ENCODE data around the gene UNC13C. TPM values are rescaled to one million over a fixed set of nuclear protein-coding genes. Genes with fewer than 3 reads are reported as not detected.

UNC13C gene
- total and polyA plus RNA-seq, 9 donors: 2.0 to 5.7 (median 3.5) TPM

GRCh38 chr15:54540721-54541120 is 562.5 kb downstream of the UNC13C start:
- no peak overlapping the region for H3K4me3 ChIP-seq (ENCODE audit: low read length)
- no peaks in the 10 kb centered on the region for H3K4me1 ChIP-seq (ENCODE audit: control insufficient read depth, insufficient read depth, low read length)
- DNase-seq: peak; percentile 76
- H3K36me3 ChIP-seq (ENCODE audit: control insufficient read depth, insufficient read depth, low read length): no peaks in the 10 kb centered on the region
- peaks cover 2% of the 10 kb centered on the region for H3K9me3 ChIP-seq (replicated peaks; ENCODE audit: control insufficient read depth, low read depth, low read length)
- H3K27me3 ChIP-seq (ENCODE audit: control insufficient read depth, insufficient read depth, low read length): no peaks in the 10 kb centered on the region
- 20% methylated on average over 2 of the region's 6 CpGs for WGBS (ENCODE audit: insufficient coverage)
- no peak overlapping the region for H3K27ac ChIP-seq (ENCODE audit: low read length)

DNA sequence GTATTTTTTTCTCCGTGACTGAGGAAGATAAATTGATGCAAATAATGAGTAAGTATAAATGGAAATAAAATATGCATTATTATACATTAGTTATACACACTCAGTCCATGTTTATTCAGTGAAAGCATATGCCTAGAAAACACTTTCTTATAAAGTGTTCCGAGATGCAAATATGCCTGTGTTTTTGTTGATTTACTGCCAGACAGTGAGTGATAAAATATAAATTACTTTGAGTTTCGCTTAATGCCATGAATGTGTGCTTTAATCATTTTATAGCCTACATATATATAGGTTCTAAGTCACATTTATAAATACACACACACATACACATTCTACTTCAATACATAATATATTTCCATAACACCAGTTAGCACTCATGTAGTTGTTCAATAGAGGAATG is 569.2 kb downstream of the UNC13C start:
- Histone ChIP-seq H3K27me3 (ENCODE audit: control insufficient read depth, insufficient read depth, low read length) (no peaks in the 10 kb centered on the region), H3K4me3 (ENCODE audit: low read length) (no peak overlapping the region)
- WGBS (ENCODE audit: insufficient coverage): no CpG with 5 or more reads among the region's 3 CpGs

GRCh38 chr15:54550954-54551353 is 572.7 kb downstream of the UNC13C start:
- Histone ChIP-seq H3K4me1 (ENCODE audit: control insufficient read depth, insufficient read depth, low read length) (no peaks in the 10 kb centered on the region), H3K4me3 (ENCODE audit: low read length) (no peak overlapping the region)
- WGBS (ENCODE audit: insufficient coverage): no CpG with 5 or more reads among the region's 1 CpG

More for the DNA sequence above, 569.2 kb downstream of the UNC13C start:
- Histone ChIP-seq H3K27ac (ENCODE audit: low read length) (no peak overlapping the region), H3K36me3 (ENCODE audit: control insufficient read depth, insufficient read depth, low read length) (no peaks in the 10 kb centered on the region), H3K4me1 (ENCODE audit: control insufficient read depth, insufficient read depth, low read length) (no peaks in the 10 kb centered on the region), H3K9me3 (replicated peaks; ENCODE audit: control insufficient read depth, low read depth, low read length) (peaks cover 2% of the 10 kb centered on the region)
- DNase-seq: no peak

GRCh38 chr15:54556231-54556630 is 578.0 kb downstream of the UNC13C start:
- no peak for DNase-seq
- WGBS (ENCODE audit: insufficient coverage): no CpG with 5 or more reads among the region's 1 CpG
- no peak overlapping the region for H3K4me3 ChIP-seq (ENCODE audit: low read length)

More at GRCh38 chr15:54550954-54551353, 572.7 kb downstream of the UNC13C start:
- Histone ChIP-seq H3K27ac (ENCODE audit: low read length) (no peak overlapping the region), H3K36me3 (ENCODE audit: control insufficient read depth, insufficient read depth, low read length) (no peaks in the 10 kb centered on the region), H3K9me3 (replicated peaks; ENCODE audit: control insufficient read depth, low read depth, low read length) (no peaks in the 10 kb centered on the region), H3K27me3 (ENCODE audit: control insufficient read depth, insufficient read depth, low read length) (no peaks in the 10 kb centered on the region)
- no peak for DNase-seq

GRCh38 chr15:54559405-54560069 is 581.3 kb downstream of the UNC13C start:
- DNase-seq: peak; percentile 79
- WGBS (ENCODE audit: insufficient coverage): 56% methylated on average over 2 of the region's 4 CpGs

More at GRCh38 chr15:54556231-54556630, 578.0 kb downstream of the UNC13C start:
- no peaks in the 10 kb centered on the region for H3K9me3 ChIP-seq (replicated peaks; ENCODE audit: control insufficient read depth, low read depth, low read length)
- no peaks in the 10 kb centered on the region for H3K27me3 ChIP-seq (ENCODE audit: control insufficient read depth, insufficient read depth, low read length)
- H3K27ac ChIP-seq (ENCODE audit: low read length): no peak overlapping the region
- H3K36me3 ChIP-seq (ENCODE audit: control insufficient read depth, insufficient read depth, low read length): no peaks in the 10 kb centered on the region
- H3K4me1 ChIP-seq (ENCODE audit: control insufficient read depth, insufficient read depth, low read length): no peaks in the 10 kb centered on the region

DNA sequence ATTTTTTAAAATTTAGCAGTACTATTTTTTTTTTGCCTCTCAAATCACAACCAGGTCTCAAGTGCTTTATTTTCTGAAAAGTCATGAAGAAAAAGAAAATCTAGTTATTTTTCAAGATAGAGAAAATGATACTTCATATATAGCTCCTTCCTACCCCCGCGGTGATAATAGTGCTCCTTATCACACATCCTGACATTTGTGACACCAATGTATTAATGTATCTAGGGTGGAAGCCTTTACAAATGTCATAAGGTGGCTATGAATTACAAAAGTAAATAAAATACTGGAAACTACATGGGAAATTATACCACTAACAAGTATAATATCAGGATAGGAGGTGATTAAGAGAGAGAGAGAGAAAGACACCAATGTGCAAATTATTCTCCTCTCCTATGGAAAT is 582.2 kb downstream of the UNC13C start:
- DNase-seq: no peak
- no peaks in the 10 kb centered on the region for H3K27me3 ChIP-seq (ENCODE audit: control insufficient read depth, insufficient read depth, low read length)

More at GRCh38 chr15:54559405-54560069, 581.3 kb downstream of the UNC13C start:
- Histone ChIP-seq H3K27ac (ENCODE audit: low read length) (no peak overlapping the region), H3K4me3 (ENCODE audit: low read length) (no peak overlapping the region), H3K36me3 (ENCODE audit: control insufficient read depth, insufficient read depth, low read length) (no peaks in the 10 kb centered on the region), H3K9me3 (replicated peaks; ENCODE audit: control insufficient read depth, low read depth, low read length) (no peaks in the 10 kb centered on the region), H3K27me3 (ENCODE audit: control insufficient read depth, insufficient read depth, low read length) (no peaks in the 10 kb centered on the region), H3K4me1 (ENCODE audit: control insufficient read depth, insufficient read depth, low read length) (no peaks in the 10 kb centered on the region)

DNA sequence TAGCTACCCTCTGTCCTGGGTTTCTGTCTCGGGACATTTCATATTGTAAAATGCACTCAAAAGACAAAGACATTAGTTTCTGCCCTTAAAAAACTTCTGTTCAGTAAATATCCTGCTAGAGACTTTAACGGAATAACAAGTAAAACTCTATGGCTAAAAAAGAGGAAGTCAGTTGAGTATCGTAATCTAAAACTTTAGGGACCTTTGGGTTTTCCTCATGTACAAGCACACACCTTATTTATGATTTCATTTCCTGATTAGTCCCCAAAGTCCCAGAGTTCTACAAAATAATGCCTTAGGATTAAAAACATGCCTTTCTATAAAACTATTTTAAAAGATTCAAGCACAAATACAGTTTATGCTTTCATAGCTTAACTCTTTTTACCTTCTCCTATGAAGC is 585.9 kb downstream of the UNC13C start:
- H3K4me3 ChIP-seq (ENCODE audit: low read length): no peak overlapping the region
- H3K9me3 ChIP-seq (replicated peaks; ENCODE audit: control insufficient read depth, low read depth, low read length): no peaks in the 10 kb centered on the region
- DNase-seq: peak; percentile 45
- H3K36me3 ChIP-seq (ENCODE audit: control insufficient read depth, insufficient read depth, low read length): no peaks in the 10 kb centered on the region
- no peaks in the 10 kb centered on the region for H3K4me1 ChIP-seq (ENCODE audit: control insufficient read depth, insufficient read depth, low read length)
- no CpG with 5 or more reads among the region's 3 CpGs for WGBS (ENCODE audit: insufficient coverage)
- no peak overlapping the region for H3K27ac ChIP-seq (ENCODE audit: low read length)
- H3K27me3 ChIP-seq (ENCODE audit: control insufficient read depth, insufficient read depth, low read length): no peaks in the 10 kb centered on the region

More for the DNA sequence above, 582.2 kb downstream of the UNC13C start:
- Histone ChIP-seq H3K36me3 (ENCODE audit: control insufficient read depth, insufficient read depth, low read length) (no peaks in the 10 kb centered on the region), H3K4me1 (ENCODE audit: control insufficient read depth, insufficient read depth, low read length) (no peaks in the 10 kb centered on the region), H3K9me3 (replicated peaks; ENCODE audit: control insufficient read depth, low read depth, low read length) (no peaks in the 10 kb centered on the region), H3K27ac (ENCODE audit: low read length) (no peak overlapping the region), H3K4me3 (ENCODE audit: low read length) (no peak overlapping the region)
- WGBS (ENCODE audit: insufficient coverage): no CpG with 5 or more reads among the region's 2 CpGs

DNA sequence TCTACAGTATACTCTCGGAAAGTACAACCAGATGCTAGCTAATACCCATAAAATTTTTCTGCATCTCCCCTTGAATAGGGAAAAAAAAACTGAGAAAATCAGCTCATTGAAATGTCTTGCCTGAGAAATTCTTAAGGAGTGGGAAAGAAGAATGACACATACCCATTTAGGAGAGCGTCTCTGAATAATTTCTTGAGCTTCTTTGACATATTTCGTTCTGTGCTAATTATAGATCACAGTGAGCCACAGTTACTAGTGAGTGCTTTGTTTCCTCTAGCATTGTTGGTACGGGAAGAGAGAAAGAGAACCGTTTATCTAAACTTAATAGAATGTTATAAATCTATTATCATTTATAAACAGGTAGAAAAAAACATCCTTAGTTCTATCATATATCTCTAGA is 588.4 kb downstream of the UNC13C start:
- H3K36me3 ChIP-seq (ENCODE audit: control insufficient read depth, insufficient read depth, low read length): no peaks in the 10 kb centered on the region
- H3K27me3 ChIP-seq (ENCODE audit: control insufficient read depth, insufficient read depth, low read length): no peaks in the 10 kb centered on the region
- DNase-seq: peak; percentile 27
- H3K4me3 ChIP-seq (ENCODE audit: low read length): no peak overlapping the region
- no peaks in the 10 kb centered on the region for H3K4me1 ChIP-seq (ENCODE audit: control insufficient read depth, insufficient read depth, low read length)
- no peak overlapping the region for H3K27ac ChIP-seq (ENCODE audit: low read length)
- no CpG with 5 or more reads among the region's 5 CpGs for WGBS (ENCODE audit: insufficient coverage)
- no peaks in the 10 kb centered on the region for H3K9me3 ChIP-seq (replicated peaks; ENCODE audit: control insufficient read depth, low read depth, low read length)

- Histone ChIP-seq H3K27me3 (ENCODE audit: control insufficient read depth, insufficient read depth, low read length) (no peaks in the 10 kb centered on the region), H3K27ac (ENCODE audit: low read length) (no peak overlapping the region), H3K9me3 (replicated peaks; ENCODE audit: control insufficient read depth, low read depth, low read length) (no peaks in the 10 kb centered on the region), H3K4me1 (ENCODE audit: control insufficient read depth, insufficient read depth, low read length) (no peaks in the 10 kb centered on the region), H3K36me3 (ENCODE audit: control insufficient read depth, insufficient read depth, low read length) (no peaks in the 10 kb centered on the region), H3K4me3 (ENCODE audit: low read length) (no peak overlapping the region)
- no CpG with 5 or more reads among the region's 2 CpGs for WGBS (ENCODE audit: insufficient coverage)
- peak; percentile 54 for DNase-seq
These were observed 589.3 kb downstream of the UNC13C start for GRCh38 chr15:54567408-54568035.

- Histone ChIP-seq H3K4me3 (ENCODE audit: low read length) (no peak overlapping the region), H3K27me3 (ENCODE audit: control insufficient read depth, insufficient read depth, low read length) (no peaks in the 10 kb centered on the region), H3K27ac (ENCODE audit: low read length) (no peak overlapping the region), H3K4me1 (ENCODE audit: control insufficient read depth, insufficient read depth, low read length) (no peaks in the 10 kb centered on the region), H3K36me3 (ENCODE audit: control insufficient read depth, insufficient read depth, low read length) (no peaks in the 10 kb centered on the region), H3K9me3 (replicated peaks; ENCODE audit: control insufficient read depth, low read depth, low read length) (no peaks in the 10 kb centered on the region)
- no CpG with 5 or more reads among the region's 1 CpG for WGBS (ENCODE audit: insufficient coverage)
- DNase-seq: peak; percentile 36
These were observed 590.1 kb downstream of the UNC13C start for GRCh38 chr15:54568381-54568780.

All from muscle of leg (tissue), 11 donors.